ENCODE measurements around the gene TTLL7.

The TTLL7 gene

DNA sequence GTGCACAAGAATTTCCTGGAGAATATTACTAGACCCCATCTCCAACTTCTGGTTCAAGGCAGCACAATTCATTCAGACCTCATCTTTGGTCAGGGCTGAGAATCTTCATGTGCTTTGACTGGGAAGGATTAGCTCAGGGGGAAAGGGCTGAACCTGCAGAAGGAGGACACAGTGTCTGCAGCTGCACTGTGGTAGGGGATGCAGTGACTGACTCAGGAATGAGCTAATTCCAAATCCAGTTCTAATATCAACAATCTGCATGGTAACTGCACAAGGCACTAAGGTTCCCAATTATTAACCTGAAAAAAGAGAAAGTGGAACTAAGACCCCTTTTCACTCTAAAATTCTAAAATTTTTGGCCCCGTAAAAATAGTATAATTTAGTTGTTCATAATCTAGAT lies 31.6 kb downstream of the TTLL7 start:
- no peaks in the 10 kb centered on the region for H3K9me3 Mint-ChIP-seq
- H3K27me3 Mint-ChIP-seq (ENCODE audit: low read depth): peaks cover 13% of the 10 kb centered on the region
- H3K4me3 Mint-ChIP-seq: no peak overlapping the region
- no peak overlapping the region for H3K27ac Mint-ChIP-seq
- no peaks in the 10 kb centered on the region for H3K36me3 Mint-ChIP-seq (ENCODE audit: low read depth)
- H3K4me1 Mint-ChIP-seq (ENCODE audit: low read depth): no peaks in the 10 kb centered on the region

DNA sequence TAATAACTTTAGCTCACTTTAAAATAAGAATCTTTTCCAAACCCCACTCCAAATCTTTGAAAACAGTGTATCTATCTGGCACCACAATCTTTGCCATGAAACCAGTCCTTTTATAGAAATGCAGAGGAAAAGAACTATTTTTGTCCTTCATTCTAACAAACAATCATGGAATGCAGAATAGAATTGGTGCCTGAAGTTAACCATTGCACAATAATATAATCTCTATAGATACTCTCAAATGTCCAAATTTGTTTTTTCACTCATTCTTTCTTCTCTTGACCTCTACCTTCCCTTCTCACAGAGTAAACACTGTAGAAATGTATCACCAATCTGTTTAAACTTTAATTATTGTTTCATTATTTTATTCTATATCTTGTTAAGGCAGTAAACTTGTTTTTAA lies 34.8 kb downstream of the TTLL7 start:
- no peak overlapping the region for H3K27ac Mint-ChIP-seq
- no peaks in the 10 kb centered on the region for H3K36me3 Mint-ChIP-seq (ENCODE audit: low read depth)
- no peaks in the 10 kb centered on the region for H3K4me1 Mint-ChIP-seq (ENCODE audit: low read depth)
- H3K27me3 Mint-ChIP-seq (ENCODE audit: low read depth): peaks cover 12% of the 10 kb centered on the region
- no peak overlapping the region for H3K4me3 Mint-ChIP-seq
- no peaks in the 10 kb centered on the region for H3K9me3 Mint-ChIP-seq

DNA sequence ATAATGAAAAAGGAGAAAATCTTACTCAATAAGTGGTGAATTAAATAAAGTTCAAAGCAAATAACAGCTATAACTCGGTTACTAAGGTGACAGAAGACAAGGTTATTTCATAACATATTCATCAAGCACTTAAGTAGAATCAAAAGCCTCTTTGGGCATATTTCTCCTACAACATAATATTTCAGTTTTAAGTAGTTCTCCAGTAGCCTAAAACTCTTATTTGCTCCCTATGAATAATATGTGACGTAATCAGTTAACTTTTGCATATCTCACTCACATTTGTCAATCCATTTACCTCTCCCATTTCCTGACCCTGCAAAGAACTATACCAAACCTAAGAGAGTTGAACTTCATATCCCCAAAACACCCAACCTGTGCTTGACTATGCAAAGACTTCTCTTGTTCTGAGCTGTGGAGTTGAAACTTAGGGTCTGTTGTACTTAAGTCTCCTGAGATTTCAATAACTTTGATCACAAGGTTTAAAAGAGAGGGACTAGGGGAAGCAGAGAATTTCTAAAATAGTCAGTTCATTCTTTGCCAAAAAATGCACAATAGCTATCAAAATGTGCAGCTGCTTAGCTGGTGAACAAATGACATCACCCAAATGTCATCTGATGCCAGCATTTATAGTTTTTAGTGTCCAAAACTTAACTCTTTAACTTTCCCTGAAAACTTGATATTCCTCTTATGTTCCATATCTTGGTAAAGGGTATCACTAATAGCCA lies 37.2 kb downstream of the TTLL7 start:
- no peaks in the 10 kb centered on the region for H3K4me1 Mint-ChIP-seq (ENCODE audit: low read depth)
- H3K4me3 Mint-ChIP-seq: no peak overlapping the region
- peaks cover 8% of the 10 kb centered on the region for H3K27me3 Mint-ChIP-seq (ENCODE audit: low read depth)

DNA sequence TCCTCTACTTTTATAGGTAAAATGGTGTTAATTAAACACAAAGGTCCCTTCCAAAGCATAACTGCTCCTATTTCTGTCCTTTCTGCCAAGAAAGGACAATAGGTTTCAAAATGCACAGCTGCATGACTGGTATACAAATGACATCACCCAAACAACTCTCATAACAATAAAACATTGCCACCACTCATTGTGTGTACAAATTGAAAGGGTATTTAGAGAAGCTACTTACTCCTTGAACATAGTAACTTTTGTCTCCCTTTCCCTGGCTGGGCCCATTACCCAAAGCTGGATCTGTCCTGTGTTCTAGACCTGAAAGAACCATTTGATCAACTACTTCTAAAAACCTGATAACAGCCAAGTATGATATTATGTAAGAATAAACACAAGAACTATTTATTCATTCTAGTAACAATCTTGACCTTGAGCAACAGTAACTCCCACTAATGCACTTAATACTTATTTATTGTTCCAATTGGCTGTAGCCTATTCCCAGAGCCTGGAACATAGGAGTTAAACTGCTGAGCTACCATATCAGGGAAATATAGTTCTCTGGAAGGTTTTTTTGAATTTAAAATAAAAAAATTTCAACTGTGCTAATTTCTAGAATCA lies 38.2 kb downstream of the TTLL7 start:
- H3K9me3 Mint-ChIP-seq: no peaks in the 10 kb centered on the region
- H3K4me3 Mint-ChIP-seq: no peak overlapping the region
- H3K4me1 Mint-ChIP-seq (ENCODE audit: low read depth): no peaks in the 10 kb centered on the region
- no peaks in the 10 kb centered on the region for H3K36me3 Mint-ChIP-seq (ENCODE audit: low read depth)
- H3K27ac Mint-ChIP-seq: no peak overlapping the region
- peaks cover 5% of the 10 kb centered on the region for H3K27me3 Mint-ChIP-seq (ENCODE audit: low read depth)

More for the DNA sequence above, 37.2 kb downstream of the TTLL7 start:
- H3K36me3 Mint-ChIP-seq (ENCODE audit: low read depth): no peaks in the 10 kb centered on the region
- no peaks in the 10 kb centered on the region for H3K9me3 Mint-ChIP-seq
- no peak overlapping the region for H3K27ac Mint-ChIP-seq

DNA sequence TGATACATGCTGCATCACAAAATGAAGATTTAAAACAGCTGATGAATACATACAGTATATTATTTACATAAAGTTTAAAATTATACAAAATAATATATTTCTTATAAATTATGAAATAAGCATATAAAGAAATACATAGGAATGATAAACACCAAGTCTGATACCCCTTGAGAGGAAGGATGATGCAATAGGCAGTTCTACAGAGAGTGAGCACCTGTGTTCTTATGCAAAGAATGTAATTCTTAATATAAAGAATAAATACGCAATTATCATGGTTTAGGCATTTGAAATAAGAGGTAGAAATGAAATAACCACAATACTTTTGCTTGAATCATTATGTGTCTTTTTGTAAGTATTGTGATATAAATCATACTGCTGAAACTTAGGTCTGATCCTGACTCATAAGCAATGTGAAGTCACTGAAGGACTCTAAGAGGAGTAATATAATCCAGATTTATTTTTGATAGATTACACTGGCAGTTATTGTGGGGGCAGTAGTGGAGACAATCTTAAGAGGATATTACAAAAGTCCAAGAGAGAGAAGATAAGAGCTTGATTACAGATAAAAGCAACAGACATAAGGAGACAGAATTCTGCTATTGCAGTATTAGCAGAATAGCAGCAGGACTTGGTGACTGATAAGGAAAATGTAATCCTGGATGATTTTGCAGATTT lies 39.0 kb downstream of the TTLL7 start:
- Mint-ChIP-seq H3K4me3 (no peak overlapping the region), H3K27me3 (ENCODE audit: low read depth) (peaks cover 5% of the 10 kb centered on the region), H3K27ac (no peak overlapping the region), H3K36me3 (ENCODE audit: low read depth) (no peaks in the 10 kb centered on the region), H3K4me1 (ENCODE audit: low read depth) (no peaks in the 10 kb centered on the region), H3K9me3 (no peaks in the 10 kb centered on the region)

DNA sequence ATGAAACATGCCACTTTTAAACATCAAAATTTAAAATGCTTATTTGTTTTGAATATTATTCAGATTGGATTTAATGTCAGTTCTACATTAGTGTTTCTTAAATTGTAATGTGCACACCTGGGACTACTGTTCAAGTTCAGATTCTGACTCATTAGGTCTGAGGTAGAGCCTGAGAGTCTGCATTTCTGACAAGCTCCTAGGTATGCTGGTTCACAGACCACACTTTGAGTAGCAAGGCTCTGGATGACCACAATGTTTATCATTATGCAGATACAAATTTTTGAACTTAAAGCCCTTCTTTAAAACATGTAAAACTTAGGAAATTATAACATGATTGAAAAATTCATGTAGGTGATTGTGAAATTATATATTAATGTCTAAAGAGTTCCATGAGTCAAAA lies 40.2 kb downstream of the TTLL7 start:
- Mint-ChIP-seq H3K4me3 (no peak overlapping the region), H3K36me3 (ENCODE audit: low read depth) (no peaks in the 10 kb centered on the region), H3K27ac (no peak overlapping the region), H3K9me3 (no peaks in the 10 kb centered on the region), H3K27me3 (ENCODE audit: low read depth) (no peaks in the 10 kb centered on the region), H3K4me1 (ENCODE audit: low read depth) (no peaks in the 10 kb centered on the region)

DNA sequence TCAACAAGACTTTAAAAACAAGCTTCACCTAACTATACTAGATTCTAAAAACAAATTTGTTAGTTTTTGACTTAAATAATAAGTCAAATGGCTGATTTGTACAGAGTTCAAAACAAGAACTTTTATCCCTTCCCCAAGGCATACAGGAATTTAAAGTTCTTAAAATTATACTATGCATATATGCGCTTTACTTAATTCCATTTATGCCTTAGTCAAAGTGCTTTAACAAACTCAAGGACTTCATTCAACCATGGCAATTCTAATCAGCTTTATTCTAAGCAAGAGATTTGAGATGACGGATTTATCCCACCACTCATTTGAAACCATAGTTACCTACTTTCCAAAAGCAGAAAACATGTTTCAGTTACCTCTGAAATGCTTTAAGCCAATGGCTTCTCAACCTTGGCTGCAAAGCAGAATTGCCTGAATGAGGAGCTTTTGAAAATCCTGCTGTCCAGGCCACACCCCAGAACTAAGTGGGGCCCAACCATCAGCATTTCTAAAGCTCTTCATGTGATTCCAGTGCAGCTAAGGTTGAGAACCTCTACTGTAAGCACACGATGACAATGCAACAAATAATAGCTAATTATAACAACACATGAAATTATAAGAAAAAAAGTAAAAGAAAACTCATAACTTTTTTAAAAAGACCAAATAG lies 44.6 kb downstream of the TTLL7 start:
- Mint-ChIP-seq H3K9me3 (no peaks in the 10 kb centered on the region), H3K4me3 (no peak overlapping the region), H3K27ac (no peak overlapping the region), H3K27me3 (ENCODE audit: low read depth) (peaks cover 3% of the 10 kb centered on the region), H3K4me1 (ENCODE audit: low read depth) (no peaks in the 10 kb centered on the region), H3K36me3 (ENCODE audit: low read depth) (no peaks in the 10 kb centered on the region)

DNA sequence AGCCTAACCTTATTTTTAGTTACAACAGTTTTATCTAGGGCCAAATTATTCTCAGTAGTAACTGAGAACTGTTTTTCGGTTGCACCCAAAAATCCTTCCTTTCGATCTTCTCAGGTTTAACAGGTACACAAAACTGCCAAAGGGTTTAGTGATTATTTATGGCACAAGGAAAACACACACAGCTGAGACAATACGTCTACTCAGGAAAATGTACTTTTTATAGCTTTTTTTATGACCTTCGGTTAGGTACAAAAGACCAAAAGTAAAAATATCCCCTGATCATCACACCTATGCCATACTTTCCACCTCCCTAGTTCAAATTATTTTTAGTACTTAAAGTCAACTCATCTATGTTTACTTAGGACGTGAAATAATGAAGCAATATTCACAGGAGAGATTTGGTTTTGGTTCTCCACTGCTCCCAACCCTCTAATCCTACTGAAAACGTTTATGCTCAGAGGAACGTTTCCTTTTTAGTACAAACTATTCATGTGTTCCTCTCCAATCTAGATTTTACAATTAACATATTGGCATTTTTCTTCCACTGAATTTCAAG lies 48.7 kb downstream of the TTLL7 start:
- Mint-ChIP-seq H3K36me3 (ENCODE audit: low read depth) (no peaks in the 10 kb centered on the region), H3K4me3 (no peak overlapping the region), H3K27ac (no peak overlapping the region), H3K27me3 (ENCODE audit: low read depth) (peaks cover 3% of the 10 kb centered on the region), H3K9me3 (no peaks in the 10 kb centered on the region), H3K4me1 (ENCODE audit: low read depth) (no peaks in the 10 kb centered on the region)

DNA sequence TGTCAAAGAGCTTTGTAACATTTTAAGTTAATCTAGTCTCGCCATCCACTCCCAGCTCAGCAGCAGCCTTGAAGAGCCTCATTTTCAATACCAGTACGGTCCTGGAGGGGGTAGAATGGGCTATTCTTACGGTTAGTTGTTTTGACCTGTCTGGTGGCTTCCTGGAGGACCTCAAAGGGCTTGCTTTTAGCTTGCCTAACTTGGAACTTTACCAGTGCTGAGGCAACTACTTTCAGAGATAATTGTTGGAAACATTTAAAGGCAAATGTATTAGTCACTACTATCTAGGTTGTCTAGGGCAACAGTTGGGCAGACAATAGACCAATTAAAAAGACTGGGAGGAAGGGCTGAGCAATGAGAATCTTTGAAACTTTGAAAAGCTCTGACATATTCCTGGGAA lies 56.0 kb downstream of the TTLL7 start:
- Mint-ChIP-seq H3K4me1 (ENCODE audit: low read depth) (no peaks in the 10 kb centered on the region), H3K36me3 (ENCODE audit: low read depth) (no peaks in the 10 kb centered on the region), H3K27me3 (ENCODE audit: low read depth) (peaks cover 9% of the 10 kb centered on the region), H3K4me3 (no peak overlapping the region), H3K27ac (no peak overlapping the region), H3K9me3 (peaks cover 9% of the 10 kb centered on the region)

DNA sequence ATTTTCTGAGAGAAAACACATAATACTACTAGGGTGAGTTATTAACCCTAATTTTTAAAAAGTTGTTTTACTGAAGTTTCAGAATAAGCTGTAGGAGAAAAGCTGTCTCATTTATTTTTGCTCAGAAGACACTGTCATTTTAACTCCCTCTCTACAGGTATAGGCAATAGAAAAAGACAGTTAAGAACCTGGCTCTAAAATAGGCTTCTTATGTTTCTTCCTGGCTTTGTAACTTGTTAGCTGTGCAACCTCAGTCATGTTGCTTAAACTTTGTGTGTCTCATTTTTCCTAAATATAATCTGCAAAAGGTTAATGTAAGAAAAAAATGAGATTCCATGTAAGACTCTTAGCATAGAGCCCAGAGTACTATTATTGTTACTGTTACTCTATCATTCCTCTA lies 64.4 kb downstream of the TTLL7 start:
- Mint-ChIP-seq H3K27me3 (ENCODE audit: low read depth) (peaks cover 3% of the 10 kb centered on the region), H3K4me3 (no peak overlapping the region), H3K4me1 (ENCODE audit: low read depth) (no peaks in the 10 kb centered on the region), H3K27ac (no peak overlapping the region), H3K36me3 (ENCODE audit: low read depth) (no peaks in the 10 kb centered on the region), H3K9me3 (no peaks in the 10 kb centered on the region)

DNA sequence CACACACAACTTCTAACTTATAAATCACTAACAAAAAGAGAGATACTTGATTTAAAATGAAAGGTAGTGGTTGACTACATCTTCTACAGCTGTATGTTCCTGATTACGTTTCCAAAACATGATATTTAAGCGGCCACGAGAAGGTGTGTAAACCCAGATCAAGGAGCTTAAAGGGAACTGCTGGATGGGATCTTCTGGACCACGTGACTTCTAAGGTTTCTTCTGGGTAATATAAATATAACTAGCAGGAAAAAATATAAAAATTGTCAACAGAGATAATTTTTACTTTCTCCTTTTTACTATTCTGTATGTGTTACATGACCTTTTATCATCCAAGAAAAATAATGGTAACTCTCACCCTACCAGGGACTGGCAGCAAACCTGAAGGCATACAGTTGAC lies 66.2 kb downstream of the TTLL7 start:
- Mint-ChIP-seq H3K36me3 (ENCODE audit: low read depth) (no peaks in the 10 kb centered on the region), H3K4me3 (no peak overlapping the region), H3K27ac (no peak overlapping the region), H3K27me3 (ENCODE audit: low read depth) (peaks cover 3% of the 10 kb centered on the region), H3K4me1 (ENCODE audit: low read depth) (no peaks in the 10 kb centered on the region), H3K9me3 (no peaks in the 10 kb centered on the region)

DNA sequence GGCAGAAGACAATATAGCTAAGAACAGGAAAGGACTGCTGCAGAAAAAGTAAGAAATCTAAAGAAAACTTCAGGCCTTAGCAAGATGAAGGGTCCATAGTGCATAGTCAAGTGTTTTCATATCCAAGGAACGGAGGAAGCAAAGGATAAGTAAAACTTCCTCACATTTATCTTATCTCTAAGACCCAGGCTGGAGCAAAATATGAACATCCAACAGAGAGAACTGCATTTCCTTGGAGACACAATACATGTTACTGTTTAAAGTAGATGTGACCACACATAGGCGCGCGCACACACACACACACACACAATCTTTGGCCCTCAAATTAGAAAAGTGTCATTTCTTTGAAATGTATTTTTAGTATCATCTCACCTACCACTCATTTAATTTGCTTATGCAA lies 66.7 kb downstream of the TTLL7 start:
- no peak overlapping the region for H3K4me3 Mint-ChIP-seq

DNA sequence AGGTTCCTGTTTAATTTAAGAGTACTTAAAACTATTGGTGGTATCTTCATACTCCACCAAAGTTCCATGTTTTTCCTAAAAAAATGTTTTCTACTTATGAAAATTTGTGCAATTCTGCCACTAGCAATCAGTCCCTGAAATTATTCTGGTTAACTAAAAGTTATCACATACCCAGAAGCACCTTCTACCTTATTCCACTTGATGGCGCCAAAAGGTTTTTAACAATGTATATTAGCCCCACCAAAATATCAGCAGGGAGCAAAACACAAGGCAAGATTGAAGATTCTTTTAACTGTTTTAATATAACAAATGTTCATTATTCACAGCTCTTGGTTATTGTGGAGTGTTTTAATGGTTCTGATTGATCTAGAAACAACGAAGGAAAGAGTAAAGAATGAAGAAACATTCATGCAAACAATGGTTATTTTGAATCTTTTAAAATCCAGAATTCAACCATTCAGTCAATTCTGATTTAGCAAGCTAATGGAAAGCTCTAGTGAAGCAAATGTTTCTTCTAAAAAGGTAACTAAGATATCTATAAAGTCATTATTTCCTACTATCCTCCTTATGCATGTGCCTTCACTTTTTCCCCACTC lies 67.2 kb downstream of the TTLL7 start:
- Mint-ChIP-seq H3K4me1 (ENCODE audit: low read depth) (no peaks in the 10 kb centered on the region), H3K27ac (no peak overlapping the region), H3K4me3 (no peak overlapping the region)

More for the DNA sequence above, 66.7 kb downstream of the TTLL7 start:
- H3K27me3 Mint-ChIP-seq (ENCODE audit: low read depth): peaks cover 5% of the 10 kb centered on the region
- no peaks in the 10 kb centered on the region for H3K4me1 Mint-ChIP-seq (ENCODE audit: low read depth)
- H3K9me3 Mint-ChIP-seq: no peaks in the 10 kb centered on the region
- H3K36me3 Mint-ChIP-seq (ENCODE audit: low read depth): no peaks in the 10 kb centered on the region
- H3K27ac Mint-ChIP-seq: no peak overlapping the region

DNA sequence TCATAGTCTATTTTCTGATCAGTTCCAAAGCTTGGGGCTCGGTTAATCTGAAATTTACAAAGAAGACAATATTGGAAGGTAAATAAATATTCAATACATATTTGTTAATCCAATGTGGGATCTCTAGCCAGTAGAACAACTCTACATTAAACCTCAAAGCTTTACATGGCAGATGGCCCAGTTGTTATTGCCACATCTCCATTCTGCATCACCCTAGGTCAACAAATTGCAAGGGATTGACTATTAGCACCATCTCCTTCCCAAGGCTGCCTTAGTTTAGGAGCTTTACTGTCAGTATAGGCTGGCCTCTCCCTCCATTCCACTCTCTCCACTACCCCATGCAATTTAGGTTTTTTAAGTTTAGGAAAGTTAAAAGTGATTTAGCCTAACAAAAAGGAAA lies 69.7 kb downstream of the TTLL7 start:
- no peaks in the 10 kb centered on the region for H3K9me3 Mint-ChIP-seq
- H3K27ac Mint-ChIP-seq: no peak overlapping the region
- peaks cover 12% of the 10 kb centered on the region for H3K27me3 Mint-ChIP-seq (ENCODE audit: low read depth)
- no peaks in the 10 kb centered on the region for H3K36me3 Mint-ChIP-seq (ENCODE audit: low read depth)
- H3K4me3 Mint-ChIP-seq: no peak overlapping the region
- H3K4me1 Mint-ChIP-seq (ENCODE audit: low read depth): no peaks in the 10 kb centered on the region

More for the DNA sequence above, 67.2 kb downstream of the TTLL7 start:
- Mint-ChIP-seq H3K27me3 (ENCODE audit: low read depth) (peaks cover 8% of the 10 kb centered on the region), H3K9me3 (no peaks in the 10 kb centered on the region), H3K36me3 (ENCODE audit: low read depth) (no peaks in the 10 kb centered on the region)
